Measurements from ENCODE around the gene SEC24D.

The SEC24D gene

GRCh38 chr4:118810991-118811764 is 24.7 kb downstream of the SEC24D start:
- H3K4me3 ChIP-seq (ENCODE audit: low read depth, low read length) = no peak overlapping the region
- POLR2A ChIA-PET = interaction anchor here (0.6 to 1.1 kb wide), 2 partner anchors 10 to 14 kb away, joined by 3 read pairs; no protein-coding TSS in a partner anchor
- CTCF ChIA-PET = interaction anchor here (1.0 to 1.9 kb wide), 5 partner anchors 9 to 158 kb away, joined by 3 to 7 read pairs (median 5); no protein-coding TSS in a partner anchor
- no peak for TF ChIP-seq CTCF (IDR thresholded peaks at IDR 0.05; ENCODE audit: insufficient read depth, low read length, missing control alignments)
- DNase-seq (ENCODE audit: low read depth, low spot score) = peak; percentile 47

- DNase-seq (ENCODE audit: low read depth, low spot score) = no peak
- ChIA-PET POLR2A (interaction anchor here (1.5 kb wide), 1 partner anchor 27 kb away, joined by 5 read pairs; no protein-coding TSS in a partner anchor), CTCF (no interaction called here)
- H3K4me3 ChIP-seq (ENCODE audit: low read depth, low read length) = no peak overlapping the region
- no peak for TF ChIP-seq CTCF (IDR thresholded peaks at IDR 0.05; ENCODE audit: insufficient read depth, low read length, missing control alignments)
Measured at GRCh38 chr4:118807659-118808058, 28.3 kb downstream of the SEC24D start.

- POLR2A ChIA-PET = no interaction called here
- no peak overlapping the region for H3K4me3 ChIP-seq (ENCODE audit: low read depth, low read length)
- CTCF ChIA-PET = interaction anchor here (1.0 to 3.6 kb wide), 4 partner anchors 15 to 166 kb away, joined by 3 to 19 read pairs (median 4); no protein-coding TSS in a partner anchor
- no peak for TF ChIP-seq CTCF (IDR thresholded peaks at IDR 0.05; ENCODE audit: insufficient read depth, low read length, missing control alignments)
- no peak for DNase-seq (ENCODE audit: low read depth, low spot score)
Measured at GRCh38 chr4:118803253-118803652, 32.7 kb downstream of the SEC24D start.

GRCh38 chr4:118801895-118802575 is 33.9 kb downstream of the SEC24D start:
- CTCF ChIA-PET = interaction anchor here (1.0 to 1.8 kb wide), 4 partner anchors 9 to 89 kb away, joined by 3 to 7 read pairs (median 4); no protein-coding TSS in a partner anchor
- TF ChIP-seq CTCF (IDR thresholded peaks at IDR 0.05; ENCODE audit: insufficient read depth, low read length, missing control alignments) = no peak
- no peak for DNase-seq (ENCODE audit: low read depth, low spot score)
- H3K4me3 ChIP-seq (ENCODE audit: low read depth, low read length) = no peak overlapping the region
- POLR2A ChIA-PET = no interaction called here

GRCh38 chr4:118799231-118799942 is 36.5 kb downstream of the SEC24D start:
- POLR2A ChIA-PET = no interaction called here
- DNase-seq (ENCODE audit: low read depth, low spot score) = no peak
- no peak overlapping the region for H3K4me3 ChIP-seq (ENCODE audit: low read depth, low read length)
- no peak for TF ChIP-seq CTCF (IDR thresholded peaks at IDR 0.05; ENCODE audit: insufficient read depth, low read length, missing control alignments)
- CTCF ChIA-PET = interaction anchor here (1.0 kb wide), 1 partner anchor 10 kb away, joined by 4 read pairs; no protein-coding TSS in a partner anchor
